ENCODE data around the gene NR1I3.
A peak's percentile ranks its signal among the peaks of the same experiment; 100 is the strongest.
"Not testable (repeated sequence)": the region's sequence is repeated elsewhere in the genome, so short reads cannot be mapped to it uniquely, and the experiment has no call there.

NR1I3 gene

DNA sequence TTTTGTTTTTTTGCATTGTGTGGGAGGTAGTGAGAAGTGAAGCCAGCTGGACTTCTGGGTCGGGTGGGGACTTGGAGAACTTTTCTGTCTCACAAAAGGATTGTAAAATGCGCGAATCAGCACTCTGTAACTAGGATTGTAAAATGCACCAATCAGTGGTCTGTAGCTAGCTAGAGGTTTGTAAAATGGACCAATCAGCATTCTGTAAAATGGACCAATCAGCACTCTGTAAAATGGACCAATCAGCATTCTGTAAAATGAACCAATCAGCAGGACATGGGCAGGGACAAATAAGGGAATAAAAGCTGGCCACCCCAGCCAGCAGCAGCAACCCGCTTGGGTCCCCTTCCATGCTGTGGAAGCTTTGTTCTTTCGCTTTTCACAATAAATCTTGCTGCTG lies 12.1 kb upstream of the NR1I3 start:
- not testable (repeated sequence) for ATAC-seq, DNase-seq

DNA sequence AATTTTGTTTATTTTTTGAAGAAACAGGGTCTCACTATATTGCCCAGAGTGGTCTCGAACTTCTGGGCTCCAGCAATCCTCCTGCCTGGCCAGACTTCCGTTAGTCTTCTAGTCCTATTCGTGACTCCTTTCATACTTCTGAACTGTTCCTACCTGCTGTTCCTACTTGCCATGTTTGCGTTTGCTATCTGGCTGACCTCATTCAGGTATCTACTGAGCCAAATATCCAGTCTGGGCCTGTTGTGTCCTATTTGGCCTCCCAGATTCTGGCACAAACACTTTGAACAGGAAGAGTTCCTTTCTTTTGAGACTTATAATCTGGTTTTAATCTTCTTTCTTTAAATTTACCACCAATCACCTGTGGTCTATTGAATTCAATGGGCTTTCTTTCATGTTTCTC lies 6.9 kb upstream of the NR1I3 start:
- no peak for ATAC-seq
- no peak for DNase-seq

DNA sequence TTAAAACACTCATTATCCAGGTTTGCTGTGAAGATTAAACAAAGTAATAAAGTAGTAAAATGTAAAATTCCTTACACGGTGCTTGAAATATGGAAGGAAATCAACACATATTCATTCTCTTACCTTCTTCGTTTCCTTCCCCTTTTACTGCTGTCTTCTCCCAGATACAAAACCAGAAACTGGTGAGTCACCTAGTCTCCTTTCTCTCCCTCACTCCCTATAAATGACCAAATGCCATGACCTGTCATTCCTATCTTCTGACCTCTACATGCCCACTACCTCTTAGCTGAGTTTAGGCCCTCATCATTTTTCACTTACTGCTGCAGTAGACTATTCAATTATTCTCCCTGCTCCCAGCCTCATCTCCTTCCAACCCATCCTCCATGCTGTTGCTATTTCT lies 4.3 kb upstream of the NR1I3 start:
- ATAC-seq (no peak), DNase-seq (no peak)

DNA sequence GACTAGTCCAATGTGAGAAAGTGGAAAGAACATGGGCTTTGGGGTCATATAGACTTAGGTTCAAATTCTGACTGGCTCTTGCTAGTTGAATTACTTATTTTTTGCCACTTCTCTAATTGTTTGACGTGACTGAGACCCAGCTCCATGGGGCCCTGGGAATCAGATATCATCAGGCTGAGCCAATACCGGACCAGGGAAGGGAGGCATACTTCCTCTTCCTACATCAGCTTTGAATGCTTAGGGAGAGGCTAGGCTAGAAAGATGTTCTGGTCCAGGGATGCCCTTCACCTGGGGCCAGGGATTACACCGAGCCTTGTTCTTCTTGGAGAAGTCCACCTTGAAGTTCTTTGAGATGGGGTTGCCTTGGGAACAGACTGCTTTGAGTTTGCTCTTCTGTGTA lies 3.7 kb upstream of the NR1I3 start:
- no peak for DNase-seq

DNA sequence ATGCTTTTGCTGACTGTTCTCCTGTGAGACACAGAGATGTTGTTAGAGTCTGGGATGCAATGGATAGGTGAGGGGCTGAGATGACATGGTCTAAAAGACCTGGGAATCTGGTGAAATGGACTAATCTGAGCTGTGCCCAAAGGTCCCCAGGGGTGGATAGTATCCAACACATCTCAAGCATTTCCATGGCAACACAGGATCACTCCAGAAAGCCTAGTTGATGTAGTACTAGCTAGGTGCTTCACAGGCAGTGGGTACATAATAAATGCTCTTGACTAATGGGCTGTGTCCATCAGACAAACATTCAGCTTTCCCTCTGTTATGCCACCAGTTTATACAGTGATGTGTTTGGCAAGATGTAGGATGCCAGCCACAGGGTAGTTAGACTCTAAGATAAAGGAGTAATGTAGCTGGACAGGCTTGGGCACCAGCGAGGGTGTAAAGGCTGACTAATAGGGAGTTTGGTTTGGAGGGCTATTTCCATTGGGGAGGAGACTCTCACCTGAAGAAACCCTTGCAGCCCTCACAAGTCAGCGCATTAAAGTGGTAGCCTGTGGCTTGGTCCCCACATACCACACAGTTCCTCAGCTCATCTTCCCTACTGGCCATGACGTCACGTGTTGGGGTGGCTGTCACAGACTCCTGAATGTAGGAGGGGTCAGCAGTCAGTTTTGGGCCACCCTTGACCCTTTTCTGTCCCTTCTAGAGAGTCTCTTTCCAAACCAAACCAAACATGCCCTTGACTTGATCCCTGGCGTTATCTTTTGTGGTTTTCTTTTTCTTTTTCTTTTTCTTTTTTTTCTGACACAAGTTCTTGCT lies 1.8 kb downstream of the NR1I3 start:
- DNase-seq (no peak), ATAC-seq (no peak)

More for the DNA sequence above, 3.7 kb upstream of the NR1I3 start:
- no peak for ATAC-seq

DNA sequence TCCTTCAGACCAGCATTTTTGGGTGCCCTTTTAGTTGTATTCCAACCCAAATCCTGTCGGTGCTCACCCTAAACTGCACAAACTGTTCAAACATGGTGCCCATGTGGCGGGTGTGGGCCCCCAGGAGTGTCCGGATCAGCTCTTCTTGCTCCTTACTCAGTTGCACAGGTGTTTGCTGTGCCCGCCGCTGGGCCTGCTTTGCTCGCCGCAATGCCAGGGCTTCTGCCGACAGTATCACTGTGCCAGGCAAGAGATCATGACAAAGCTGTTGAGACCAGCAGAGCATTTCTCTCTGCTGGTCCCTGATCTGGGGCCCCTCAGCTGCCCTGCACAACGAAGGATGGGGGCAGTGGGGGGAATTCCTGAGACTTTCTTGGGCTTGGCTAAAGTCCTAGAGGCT lies 4.9 kb downstream of the NR1I3 start:
- no peak for ATAC-seq

DNA sequence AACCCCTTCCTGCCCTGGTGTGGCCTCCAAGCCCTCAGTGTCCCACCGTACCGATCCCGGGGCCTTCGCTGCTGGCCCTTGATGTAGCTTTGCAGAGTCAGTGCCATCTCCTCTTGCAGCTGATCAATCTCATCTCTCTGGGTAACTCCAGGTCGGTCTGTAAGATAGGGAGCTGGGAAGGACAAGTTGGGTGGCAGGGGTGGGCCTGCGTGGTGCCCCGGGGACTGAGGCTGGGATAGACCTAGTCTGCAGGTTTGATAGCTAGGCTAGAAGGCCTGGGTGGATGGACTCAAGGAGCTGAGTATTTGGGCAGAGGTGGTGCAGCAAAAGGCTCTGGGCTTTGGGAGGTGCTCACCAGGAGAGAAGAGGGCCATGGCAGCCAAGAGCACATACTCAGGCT lies 7.2 kb downstream of the NR1I3 start:
- no peak for DNase-seq
- no peak for ATAC-seq

More for the DNA sequence above, 4.9 kb downstream of the NR1I3 start:
- no peak for DNase-seq

DNA sequence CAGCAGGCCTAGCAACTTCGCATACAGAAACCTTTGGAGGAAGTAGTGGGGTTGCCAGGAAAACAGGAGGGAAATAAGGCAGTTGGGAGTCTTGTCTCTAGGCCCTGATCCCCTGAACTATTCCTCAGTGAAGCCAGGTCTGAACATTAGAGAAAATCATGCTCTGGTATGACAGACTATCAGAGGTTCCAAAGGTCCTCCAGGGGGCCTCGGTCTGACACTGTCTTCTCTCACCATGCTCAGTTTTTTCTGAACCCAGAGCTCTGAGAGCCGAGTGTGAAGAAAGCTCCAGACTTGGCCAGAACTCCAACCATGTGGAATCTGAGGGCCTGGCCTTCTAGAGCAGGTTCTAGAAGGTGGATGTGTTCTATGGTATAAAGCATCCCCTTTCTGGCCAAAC lies 8.1 kb downstream of the NR1I3 start:
- ATAC-seq: no peak
- no peak for DNase-seq

DNA sequence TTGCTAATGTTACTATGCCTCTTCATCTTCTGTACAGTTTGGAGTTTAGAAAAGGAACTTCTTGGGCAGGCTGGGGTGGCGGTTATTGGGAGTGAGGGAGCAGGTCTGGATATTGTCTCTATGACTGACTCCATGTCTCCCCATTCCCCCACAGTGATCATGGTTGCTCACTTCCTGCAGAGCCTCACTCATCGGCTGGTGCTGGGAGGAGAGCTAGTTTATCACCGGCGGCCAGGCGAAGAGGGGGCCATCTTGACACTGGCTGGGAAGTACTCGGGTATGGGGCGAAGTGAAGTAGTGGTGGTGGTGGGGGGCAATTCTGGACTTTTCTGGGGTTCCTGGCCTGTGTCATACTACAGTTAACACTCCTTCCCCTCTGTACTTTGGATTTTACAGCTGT lies 10.0 kb downstream of the NR1I3 start:
- no peak for ATAC-seq
- no peak for DNase-seq

DNA sequence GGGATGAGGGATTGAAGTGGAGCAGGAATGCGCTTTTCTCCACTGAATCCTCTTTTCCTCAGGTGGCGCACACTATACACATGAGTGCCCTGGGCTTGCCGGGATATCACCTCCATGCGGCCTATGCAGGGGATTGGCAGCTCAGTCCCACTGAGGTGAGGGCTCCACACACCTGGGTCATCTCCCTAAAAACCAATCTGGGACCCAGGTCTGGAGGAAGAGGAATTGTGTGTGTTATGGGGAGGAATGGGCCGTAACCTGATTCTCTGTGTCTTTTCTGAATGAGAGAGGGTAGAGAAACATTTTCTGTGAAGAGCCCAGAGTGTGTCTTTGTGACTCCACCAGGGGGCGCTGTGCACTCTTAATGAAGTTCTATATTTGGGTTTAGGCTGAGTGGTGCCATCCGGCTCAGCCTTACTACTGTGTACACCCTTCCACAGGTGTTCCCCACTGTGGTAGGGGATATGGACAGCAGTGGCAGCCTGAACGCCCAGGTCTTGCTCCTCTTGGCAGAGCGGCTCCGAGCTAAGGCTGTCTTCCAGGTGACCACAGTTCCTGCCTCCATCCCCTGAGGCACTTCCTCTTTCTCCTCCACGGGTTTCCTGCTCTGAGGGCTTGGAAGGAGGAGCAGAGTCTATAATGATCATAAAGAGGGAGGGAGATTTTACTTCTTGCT lies 10.7 kb downstream of the NR1I3 start:
- peak; percentile 94 for DNase-seq
- ATAC-seq: peak; percentile 58

DNA sequence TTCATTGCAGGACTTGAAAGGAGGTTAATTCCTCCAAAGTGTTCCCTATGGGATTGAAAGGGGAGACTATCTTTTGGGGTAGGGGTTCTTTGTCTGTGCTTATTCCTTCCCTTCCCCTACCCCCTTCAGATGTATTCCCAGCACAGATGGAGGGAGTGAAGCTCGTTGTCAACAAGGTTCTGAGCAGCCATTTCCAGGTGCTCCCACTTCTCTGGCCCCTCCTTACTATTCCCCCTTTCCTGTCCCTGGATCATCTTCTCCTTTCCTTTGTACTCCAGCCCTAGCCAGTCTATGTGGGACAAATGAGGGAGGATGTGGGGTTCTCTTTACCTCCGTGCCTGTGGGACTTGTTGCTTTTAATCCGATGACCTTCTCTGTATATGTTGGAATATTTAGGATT lies 11.2 kb downstream of the NR1I3 start:
- ATAC-seq (no peak), DNase-seq (no peak)

DNA sequence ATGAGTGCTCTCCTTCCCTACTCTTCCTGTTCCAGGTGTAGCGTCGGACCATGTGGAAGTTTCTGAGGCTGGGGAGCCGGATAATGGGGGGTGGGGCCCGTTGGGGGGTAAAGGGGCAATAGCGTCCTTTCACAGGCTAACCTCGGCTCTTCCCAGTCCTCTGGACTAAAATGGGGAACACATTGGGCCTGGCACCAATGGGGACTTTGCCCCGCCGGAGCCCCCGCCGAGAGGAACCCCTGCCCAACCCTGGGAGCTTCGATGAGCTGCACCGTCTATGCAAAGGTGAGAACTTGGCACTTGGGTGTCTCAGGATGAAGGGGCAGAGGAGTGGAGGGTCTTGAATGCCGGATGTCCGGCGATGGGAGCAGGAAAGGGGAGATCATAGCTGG lies 11.7 kb downstream of the NR1I3 start:
- no peak for DNase-seq
- ATAC-seq: no peak

DNA sequence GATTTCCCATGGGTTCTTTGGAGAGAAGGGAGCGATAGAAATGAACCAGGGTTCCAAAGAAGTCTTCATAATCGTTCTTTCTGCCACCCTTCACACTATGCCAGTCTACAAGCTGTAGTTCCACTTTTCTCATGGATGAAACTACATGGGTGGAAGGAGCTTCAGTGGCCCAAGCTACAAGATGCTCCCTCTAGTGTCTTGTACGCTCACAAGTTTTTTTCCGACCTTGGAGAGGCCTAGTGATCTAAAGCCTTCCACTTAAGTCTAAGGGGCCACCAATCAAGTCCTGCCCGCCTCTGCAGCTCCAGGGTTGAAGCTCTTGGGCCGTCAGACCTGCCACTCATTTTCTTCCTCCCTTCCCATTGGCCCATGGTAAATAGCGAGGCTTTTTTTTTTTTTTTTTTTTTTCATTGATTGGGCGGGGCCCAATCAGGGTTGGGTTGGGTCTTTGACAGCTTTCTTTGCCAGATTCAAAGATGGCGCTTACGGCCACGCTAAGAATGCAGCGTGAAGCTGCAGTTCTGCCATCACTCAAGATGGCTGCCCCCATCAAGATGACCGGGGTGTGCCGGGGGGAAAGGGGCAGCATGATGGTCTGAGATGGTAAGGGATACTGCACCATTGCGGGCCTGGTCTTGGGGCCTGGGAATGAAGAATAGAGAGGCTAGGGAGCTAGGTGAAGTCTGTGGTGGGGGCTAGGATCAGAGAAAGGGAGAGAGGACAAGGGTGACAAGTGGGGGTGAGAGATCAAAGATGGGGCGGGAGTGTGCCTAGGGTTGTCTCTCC lies 12.3 kb downstream of the NR1I3 start, which contains the start of gene TOMM40L:
Gene TOMM40L, plus strand, starts transcription at position 527 of the 786 bp plus-strand sequence. CDS start 430 bp downstream, outside the sequence.
- DNase-seq (peak; percentile 85), ATAC-seq (peak; percentile 93)

DNA sequence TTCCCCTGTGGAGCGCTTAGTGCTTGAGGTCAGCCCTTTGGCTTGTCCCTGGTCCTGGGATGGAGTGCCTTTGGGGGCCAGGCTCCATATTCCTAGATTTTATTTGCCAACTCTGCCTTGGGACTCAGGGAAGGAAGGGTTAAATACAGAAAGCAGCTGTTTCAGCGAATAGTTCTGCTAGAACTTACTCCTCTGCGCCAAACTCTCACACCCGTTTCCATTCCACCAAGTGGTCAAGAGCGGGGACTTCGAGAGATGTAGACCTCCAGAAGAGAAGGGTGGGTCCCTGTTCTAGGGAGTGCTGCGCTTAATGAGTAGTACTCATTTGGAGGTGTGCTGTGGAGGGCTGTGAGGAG lies 12.8 kb downstream of the NR1I3 start:
- ATAC-seq: peak; percentile 0

DNA sequence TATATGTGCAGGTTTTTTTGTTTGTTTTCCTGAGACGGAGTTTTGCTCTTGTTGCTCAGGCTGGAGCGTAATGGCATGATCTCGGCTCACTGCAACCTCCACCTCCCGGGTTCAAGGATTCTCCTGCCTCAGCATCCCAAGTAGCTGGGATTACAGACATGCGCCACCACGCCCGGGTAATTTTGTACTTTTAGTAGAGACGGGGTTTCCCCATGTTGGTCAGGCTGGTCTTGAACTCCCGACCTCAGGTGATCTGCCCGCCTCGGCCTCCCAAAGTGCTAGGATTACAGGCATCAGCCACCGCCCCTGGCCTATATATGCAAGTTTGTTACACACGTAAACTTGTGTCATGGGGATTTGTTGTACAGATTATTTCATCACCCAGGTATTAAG lies 13.3 kb downstream of the NR1I3 start:
- DNase-seq, ATAC-seq: not testable (repeated sequence)

More for the DNA sequence above, 12.8 kb downstream of the NR1I3 start:
- no peak for DNase-seq

DNA sequence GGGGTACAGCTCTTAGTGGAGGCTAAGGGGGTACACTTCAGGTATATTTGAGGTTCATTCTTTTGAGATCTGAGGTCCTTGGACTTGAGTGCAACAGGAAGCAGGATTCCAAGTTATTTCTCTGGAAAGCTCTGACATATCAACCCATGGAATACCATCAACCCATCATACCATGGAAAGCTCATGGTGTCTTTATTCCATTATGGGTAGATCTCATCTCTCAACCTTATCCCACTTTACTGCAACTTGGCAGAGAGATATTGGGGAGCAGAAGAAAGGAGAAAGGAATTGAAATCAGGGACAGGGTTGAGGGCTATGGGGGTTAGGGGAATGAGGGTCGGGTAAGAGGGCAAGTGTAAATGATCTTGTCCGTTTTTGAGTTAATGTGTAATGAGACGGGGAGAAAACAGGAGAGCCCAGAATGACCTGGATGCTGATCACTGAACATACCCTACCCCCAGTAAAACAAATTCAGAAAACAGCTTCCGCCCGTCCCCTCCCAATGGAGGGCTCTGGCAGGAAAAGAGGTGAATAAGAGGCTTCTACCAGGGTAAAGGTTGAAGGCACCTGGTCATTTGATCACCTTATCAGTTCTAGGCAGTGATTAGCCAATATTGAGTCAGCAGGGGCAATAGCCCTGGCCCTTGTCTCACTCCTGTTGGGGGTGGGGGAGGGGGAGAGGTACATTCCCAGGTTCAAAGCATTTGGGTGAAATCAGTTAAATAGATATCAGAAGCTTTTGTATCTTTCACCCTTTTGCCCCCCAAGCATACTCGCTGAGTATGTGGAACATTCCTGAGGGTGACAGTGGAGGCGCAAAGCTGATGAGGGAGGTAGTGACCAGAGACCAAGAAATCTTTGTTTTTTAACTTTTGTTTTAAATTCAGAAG lies 14.0 kb downstream of the NR1I3 start:
- ATAC-seq (no peak), DNase-seq (no peak)

DNA sequence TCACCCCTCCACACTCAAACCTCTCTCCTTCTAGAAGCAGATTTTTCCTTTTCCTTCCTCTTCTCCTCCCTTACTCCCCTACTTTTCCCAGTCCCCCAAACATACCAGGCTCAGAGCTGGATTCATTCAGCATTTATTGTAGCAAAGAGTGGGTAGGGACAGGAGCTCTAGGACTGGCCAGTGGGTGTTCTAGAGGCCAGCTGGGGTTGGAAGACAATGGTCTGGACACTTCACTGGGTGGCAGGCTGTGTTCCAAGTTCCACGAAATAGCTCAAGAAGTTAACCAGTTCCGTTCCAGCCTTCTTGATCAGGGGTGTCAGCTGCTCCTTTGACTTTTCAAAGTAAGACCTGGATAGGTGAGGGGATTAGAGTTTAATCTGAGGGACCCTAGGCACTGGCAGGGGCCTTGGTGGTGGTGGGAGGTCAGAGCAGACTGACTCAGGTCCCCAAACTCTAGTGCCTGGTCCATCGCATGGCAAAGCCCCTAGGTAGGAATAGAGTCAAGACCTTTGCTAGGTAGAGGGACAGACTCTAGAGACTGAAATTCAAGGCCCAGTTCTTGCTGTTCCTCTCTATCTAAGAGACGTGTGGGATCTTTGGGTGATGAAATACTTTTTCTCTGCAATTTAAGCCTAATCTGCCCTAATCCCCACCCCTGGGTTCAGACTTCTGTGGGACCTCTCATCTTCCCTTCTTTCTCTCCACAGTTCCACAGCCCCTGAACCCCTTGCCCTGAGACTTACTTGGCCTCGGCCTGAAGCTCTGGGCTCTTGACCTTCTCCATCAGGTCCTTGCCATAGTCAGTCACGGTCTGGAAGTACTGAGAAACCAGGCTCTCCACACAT lies 15.6 kb downstream of the NR1I3 start:
- no peak for ATAC-seq

DNA sequence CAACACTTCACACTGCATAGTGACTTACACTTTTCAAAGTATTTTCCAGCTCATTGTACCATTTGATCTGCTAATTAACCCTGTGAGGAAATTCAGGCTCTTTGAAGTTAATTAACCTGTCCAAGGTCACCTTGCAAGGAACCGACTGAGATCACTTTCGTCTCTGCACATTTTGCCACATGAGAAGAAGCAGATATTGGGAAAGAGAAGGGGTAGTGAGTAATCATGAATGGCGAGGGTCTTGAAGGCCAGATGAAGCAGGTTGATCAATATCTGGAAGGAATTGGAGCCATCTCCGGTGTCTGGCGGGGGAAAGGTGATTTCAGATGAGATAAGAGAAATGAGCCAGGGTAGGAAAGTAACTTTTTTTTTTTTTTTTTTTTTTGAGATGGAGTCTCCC lies 18.0 kb downstream of the NR1I3 start:
- no peak for DNase-seq
- ATAC-seq: no peak

More for the DNA sequence above, 15.6 kb downstream of the NR1I3 start:
- no peak for DNase-seq

DNA sequence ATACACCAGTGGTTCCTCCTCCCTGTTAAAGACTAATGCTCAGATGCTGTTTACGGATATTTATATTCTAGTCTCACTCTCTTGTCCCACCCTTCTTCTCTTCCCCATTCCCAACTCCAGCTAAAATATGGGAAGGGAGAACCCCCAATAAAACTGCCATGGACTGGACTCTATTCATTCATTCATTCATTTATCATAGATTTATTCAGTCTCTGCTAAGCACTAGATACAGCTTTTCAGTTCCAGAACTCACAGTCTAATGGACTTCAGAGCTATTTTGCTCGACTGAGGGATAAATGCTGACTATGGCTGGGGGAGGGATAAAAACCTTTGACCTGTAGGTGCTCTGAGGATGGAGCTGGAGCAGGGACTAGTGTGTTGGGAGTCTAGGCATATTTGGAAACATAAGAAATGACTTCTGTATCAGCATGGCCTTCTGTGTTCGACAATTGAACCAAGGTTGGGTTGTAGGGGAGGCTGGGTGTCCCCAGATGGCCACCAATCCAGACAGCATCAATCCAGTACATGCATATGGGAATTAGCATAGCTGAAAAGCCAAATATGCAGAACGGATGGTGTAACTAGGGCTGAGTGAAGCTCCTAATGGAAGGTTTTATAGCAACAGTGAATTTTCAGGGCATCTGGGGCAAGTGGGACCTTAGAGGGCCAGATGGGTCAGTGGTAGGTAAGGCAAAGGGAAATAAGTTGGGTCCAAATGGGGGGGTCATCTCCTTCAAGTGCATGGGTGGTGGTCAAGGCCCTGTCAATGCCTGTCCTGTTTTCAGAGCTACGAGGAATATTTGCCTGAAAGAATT lies 18.7 kb downstream of the NR1I3 start:
- DNase-seq (no peak), ATAC-seq (no peak)

Data from stimulated activated naive CD8-positive, alpha-beta T cell treated with anti-CD3 and anti-CD28 coated beads, Interleukin-15, Interleukin-2, amounts not matched to agents 100 U/mL and 50 U/mL, for 24 hours (primary cell).